ENCODE data around the gene DYNC1I2.

The DYNC1I2 gene

GRCh38 chr2:171692331-171692730, 5.1 kb downstream of the DYNC1I2 start:
- no peak overlapping the region for H3K4me3 ChIP-seq (ENCODE audit: low read depth, low read length)
- DNase-seq (ENCODE audit: low read depth, low spot score), result no peak
- in situ Hi-C loops (cut with HindIII; ENCODE audit: low sequenced_read_pairs), result no loop called here
- TF ChIP-seq CTCF (IDR thresholded peaks at IDR 0.05; ENCODE audit: low read depth, low read length), result no peak

- DNase-seq (ENCODE audit: low read depth, low spot score), result no peak
Measured at GRCh38 chr2:171702781-171703556, 15.7 kb downstream of the DYNC1I2 start.

GRCh38 chr2:171703574-171704347, 16.5 kb downstream of the DYNC1I2 start:
- DNase-seq (ENCODE audit: low read depth, low spot score), result peak; percentile 32
- H3K4me3 ChIP-seq (ENCODE audit: low read depth, low read length), result no peak overlapping the region
- TF ChIP-seq CTCF (IDR thresholded peaks at IDR 0.05; ENCODE audit: low read depth, low read length), result peak; percentile 49
- in situ Hi-C loops (cut with HindIII; ENCODE audit: low sequenced_read_pairs), result no loop called here

More at GRCh38 chr2:171702781-171703556, 15.7 kb downstream of the DYNC1I2 start:
- TF ChIP-seq CTCF (IDR thresholded peaks at IDR 0.05; ENCODE audit: low read depth, low read length), result no peak
- H3K4me3 ChIP-seq (ENCODE audit: low read depth, low read length), result no peak overlapping the region
- in situ Hi-C loops (cut with HindIII; ENCODE audit: low sequenced_read_pairs), result no loop called here

- no peak overlapping the region for H3K4me3 ChIP-seq (ENCODE audit: low read depth, low read length)
- in situ Hi-C loops (cut with HindIII; ENCODE audit: low sequenced_read_pairs), result no loop called here
- TF ChIP-seq CTCF (IDR thresholded peaks at IDR 0.05; ENCODE audit: low read depth, low read length), result peak; percentile 30
- DNase-seq (ENCODE audit: low read depth, low spot score), result peak; percentile 24
Measured at GRCh38 chr2:171706152-171706803, 19.0 kb downstream of the DYNC1I2 start.

GRCh38 chr2:171707752-171708151, 20.5 kb downstream of the DYNC1I2 start:
- no peak for DNase-seq (ENCODE audit: low read depth, low spot score)
- in situ Hi-C loops (cut with HindIII; ENCODE audit: low sequenced_read_pairs), result no loop called here
- TF ChIP-seq CTCF (IDR thresholded peaks at IDR 0.05; ENCODE audit: low read depth, low read length), result no peak
- H3K4me3 ChIP-seq (ENCODE audit: low read depth, low read length), result no peak overlapping the region

GRCh38 chr2:171709011-171709685, 21.9 kb downstream of the DYNC1I2 start:
- TF ChIP-seq CTCF (IDR thresholded peaks at IDR 0.05; ENCODE audit: low read depth, low read length), result no peak
- no peak overlapping the region for H3K4me3 ChIP-seq (ENCODE audit: low read depth, low read length)
- DNase-seq (ENCODE audit: low read depth, low spot score), result no peak
- in situ Hi-C loops (cut with HindIII; ENCODE audit: low sequenced_read_pairs), result no loop called here
